ENCODE measurements around the gene PPP4R4.

PPP4R4 gene

GRCh38 chr14:94306047-94306978 lies 132.2 kb downstream of the PPP4R4 start:
- no peak for DNase-seq (ENCODE audit: extremely low read depth, low read depth)
- H3K4me3 ChIP-seq (replicated peaks; ENCODE audit: low read depth, low read length), result no peak overlapping the region
- no peak for TF ChIP-seq CTCF (IDR thresholded peaks at IDR 0.05; ENCODE audit: low read depth, low read length, missing control alignments)

GRCh38 chr14:94307410-94307992 lies 133.4 kb downstream of the PPP4R4 start:
- TF ChIP-seq CTCF (IDR thresholded peaks at IDR 0.05; ENCODE audit: low read depth, low read length, missing control alignments), result peak; percentile 32
- no peak overlapping the region for H3K4me3 ChIP-seq (replicated peaks; ENCODE audit: low read depth, low read length)
- DNase-seq (ENCODE audit: extremely low read depth, low read depth), result no peak

DNA sequence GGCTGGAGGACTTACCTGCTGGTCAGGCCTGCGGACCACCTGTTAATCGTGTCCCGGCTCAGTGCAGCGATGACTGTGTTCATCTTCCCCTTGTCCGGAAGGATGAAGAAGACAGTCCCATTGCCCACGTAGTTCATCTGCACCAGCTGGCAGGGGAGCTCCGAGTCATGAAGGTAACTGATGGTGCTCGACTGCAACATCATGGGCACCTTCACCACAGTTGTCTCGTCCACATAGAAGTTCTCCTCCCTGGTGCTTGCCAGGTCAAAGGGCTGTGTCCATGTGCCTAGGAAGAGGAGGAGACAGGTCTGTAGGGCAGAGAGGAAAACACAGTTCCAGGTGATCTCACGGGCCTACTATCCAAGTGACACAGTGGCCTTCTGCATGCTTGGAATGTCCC lies 135.6 kb downstream of the PPP4R4 start:
- no peak for TF ChIP-seq CTCF (IDR thresholded peaks at IDR 0.05; ENCODE audit: low read depth, low read length, missing control alignments)
- no peak for DNase-seq (ENCODE audit: extremely low read depth, low read depth)
- H3K4me3 ChIP-seq (replicated peaks; ENCODE audit: low read depth, low read length), result no peak overlapping the region

DNA sequence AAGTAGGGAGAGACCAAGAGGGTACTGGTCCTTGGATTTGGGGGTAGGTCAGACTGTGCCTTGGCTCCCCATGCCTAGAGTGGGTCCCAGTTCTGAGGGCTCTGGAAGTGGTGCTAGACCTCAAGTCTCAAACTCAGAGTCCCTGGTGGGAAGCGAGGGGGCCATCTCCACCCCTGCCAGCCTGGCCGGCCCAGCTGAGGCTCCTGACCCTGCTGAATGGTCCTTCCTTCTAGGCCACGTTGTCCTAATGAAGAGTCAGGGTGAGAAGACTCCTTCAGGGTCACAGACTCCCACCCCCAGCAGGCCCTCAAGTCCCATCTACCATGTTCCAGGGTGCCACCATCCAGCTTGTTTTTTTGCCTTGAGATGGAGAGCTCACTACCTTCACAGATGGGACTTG lies 136.1 kb downstream of the PPP4R4 start:
- no peak for DNase-seq (ENCODE audit: extremely low read depth, low read depth)
- no peak for TF ChIP-seq CTCF (IDR thresholded peaks at IDR 0.05; ENCODE audit: low read depth, low read length, missing control alignments)
- H3K4me3 ChIP-seq (replicated peaks; ENCODE audit: low read depth, low read length), result no peak overlapping the region

- no peak for TF ChIP-seq CTCF (IDR thresholded peaks at IDR 0.05; ENCODE audit: low read depth, low read length, missing control alignments)
- DNase-seq (ENCODE audit: extremely low read depth, low read depth), result no peak
- no peak overlapping the region for H3K4me3 ChIP-seq (replicated peaks; ENCODE audit: low read depth, low read length)
Observed at GRCh38 chr14:94312481-94313246, 138.5 kb downstream of the PPP4R4 start.

GRCh38 chr14:94313991-94314655 lies 140.0 kb downstream of the PPP4R4 start:
- TF ChIP-seq CTCF (IDR thresholded peaks at IDR 0.05; ENCODE audit: low read depth, low read length, missing control alignments), result no peak
- no peak for DNase-seq (ENCODE audit: extremely low read depth, low read depth)
- no peak overlapping the region for H3K4me3 ChIP-seq (replicated peaks; ENCODE audit: low read depth, low read length)

Data from HFF-Myc (cell line).